Measurements from ENCODE around the gene RASGEF1C. TPM values are rescaled to one million over a fixed set of nuclear protein-coding genes. Genes with fewer than 3 reads are reported as not detected.

RASGEF1C gene
- total RNA-seq, 1 donor from 2014 or later: 0.13 TPM

DNA sequence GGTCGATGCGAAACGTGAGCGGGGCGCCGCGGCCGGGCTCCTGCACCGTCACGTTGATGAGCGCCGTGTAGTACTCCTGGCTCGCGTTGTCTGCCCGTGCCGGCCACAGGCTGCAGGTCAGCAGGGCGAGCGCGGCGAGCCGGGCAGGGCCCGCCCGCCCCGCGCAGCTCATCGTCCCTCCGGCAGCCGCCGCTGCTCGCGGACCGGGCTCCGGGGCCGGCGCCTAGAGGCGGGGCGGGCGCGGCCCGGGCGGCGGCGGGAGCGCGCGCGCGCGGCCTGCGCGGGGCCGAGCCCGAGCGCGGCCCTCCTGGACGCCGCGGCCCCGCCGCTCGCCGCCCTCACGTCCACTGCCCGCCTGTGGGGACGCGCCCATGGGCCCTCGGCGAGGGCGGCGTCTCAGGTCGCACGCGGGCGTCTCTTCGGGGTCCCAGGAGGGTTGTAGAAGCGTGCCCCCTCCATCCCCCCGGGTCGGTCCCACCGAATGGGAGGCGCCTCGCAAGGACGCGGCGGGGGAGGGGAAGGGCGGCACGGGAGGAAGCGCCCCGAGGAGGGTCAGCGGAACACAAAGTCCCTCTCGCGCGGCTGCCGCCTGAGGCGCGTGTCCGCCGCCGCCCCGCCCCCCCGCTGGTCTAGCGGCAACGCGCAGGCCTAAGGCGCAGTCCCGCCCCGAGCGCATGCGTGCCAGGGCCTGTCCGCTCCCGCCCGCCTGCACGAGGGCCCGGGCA, 137.3 kb downstream of the RASGEF1C start, which contains the start of gene RNF130:
Gene RNF130 (minus strand): TSS at position 229 of the 725 bp plus-strand sequence. CDS start 57 bp downstream, at position 172.
- TF ChIP-seq, protein P1, sequence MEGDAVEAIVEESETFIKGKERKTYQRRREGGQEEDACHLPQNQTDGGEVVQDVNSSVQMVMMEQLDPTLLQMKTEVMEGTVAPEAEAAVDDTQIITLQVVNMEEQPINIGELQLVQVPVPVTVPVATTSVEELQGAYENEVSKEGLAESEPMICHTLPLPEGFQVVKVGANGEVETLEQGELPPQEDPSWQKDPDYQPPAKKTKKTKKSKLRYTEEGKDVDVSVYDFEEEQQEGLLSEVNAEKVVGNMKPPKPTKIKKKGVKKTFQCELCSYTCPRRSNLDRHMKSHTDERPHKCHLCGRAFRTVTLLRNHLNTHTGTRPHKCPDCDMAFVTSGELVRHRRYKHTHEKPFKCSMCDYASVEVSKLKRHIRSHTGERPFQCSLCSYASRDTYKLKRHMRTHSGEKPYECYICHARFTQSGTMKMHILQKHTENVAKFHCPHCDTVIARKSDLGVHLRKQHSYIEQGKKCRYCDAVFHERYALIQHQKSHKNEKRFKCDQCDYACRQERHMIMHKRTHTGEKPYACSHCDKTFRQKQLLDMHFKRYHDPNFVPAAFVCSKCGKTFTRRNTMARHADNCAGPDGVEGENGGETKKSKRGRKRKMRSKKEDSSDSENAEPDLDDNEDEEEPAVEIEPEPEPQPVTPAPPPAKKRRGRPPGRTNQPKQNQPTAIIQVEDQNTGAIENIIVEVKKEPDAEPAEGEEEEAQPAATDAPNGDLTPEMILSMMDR (IDR thresholded peaks at IDR 0.05; ENCODE audit: insufficient read depth, low read length, poor library complexity, severe bottlenecking): no peak
- H3K4me3 ChIP-seq (ENCODE audit: low read depth, low read length): peak within 1 kb of the TSS; percentile 73

DNA sequence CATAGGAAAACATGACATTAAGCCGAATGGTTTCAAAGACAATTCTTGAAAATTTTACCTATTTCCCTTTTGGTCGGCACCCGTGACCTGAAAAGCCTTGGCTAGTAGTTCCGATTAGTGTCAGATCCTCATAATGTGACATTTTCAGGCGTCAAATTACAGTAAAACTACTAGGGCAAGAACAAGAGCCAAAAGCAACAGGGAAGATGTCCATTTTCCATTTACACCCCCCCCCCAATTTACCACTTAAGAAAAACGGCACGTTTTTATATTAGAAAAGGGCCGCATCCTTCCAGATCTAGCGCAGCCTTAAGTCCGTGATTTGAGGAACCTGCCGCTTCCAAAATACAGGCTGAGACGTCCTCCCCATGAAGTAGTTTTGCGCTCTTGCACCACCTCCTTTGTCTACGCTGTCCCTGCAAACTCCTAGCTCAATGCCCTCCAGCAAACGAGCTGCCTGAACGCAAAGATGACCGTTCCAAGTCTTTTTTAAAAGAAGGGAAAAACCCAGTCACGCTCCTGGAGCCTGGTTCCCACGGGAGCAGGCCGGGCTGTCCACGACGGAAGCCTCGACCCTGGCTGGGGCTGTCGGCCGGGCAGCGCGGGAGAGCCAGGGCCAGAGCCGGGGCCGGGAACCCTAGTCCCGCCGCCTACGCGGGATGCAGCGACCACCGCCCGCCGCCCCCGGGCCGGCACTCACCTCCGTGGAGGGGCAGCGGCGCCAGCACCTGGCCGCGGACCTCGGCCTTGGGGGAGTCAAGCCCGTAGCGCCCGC, 138.1 kb downstream of the RASGEF1C start:
- Histone ChIP-seq H3K27me3 (ENCODE audit: control insufficient read depth, insufficient read depth, low read length) (peaks cover 4% of the 10 kb centered on the region), H3K4me3 (ENCODE audit: low read depth, low read length) (peak overlapping the region; percentile 73), H3K36me3 (ENCODE audit: control insufficient read depth, insufficient read depth, low read length) (no peaks in the 10 kb centered on the region)
- DNase-seq (ENCODE audit: low read depth): no peak
- TF ChIP-seq, protein P1 (IDR thresholded peaks at IDR 0.05; ENCODE audit: insufficient read depth, low read length, poor library complexity, severe bottlenecking): no peak

More for the DNA sequence above, 137.3 kb downstream of the RASGEF1C start, which contains the start of gene RNF130:
- Histone ChIP-seq H3K36me3 (ENCODE audit: control insufficient read depth, insufficient read depth, low read length) (no peaks in the 10 kb centered on the region), H3K27me3 (ENCODE audit: control insufficient read depth, insufficient read depth, low read length) (peaks cover 4% of the 10 kb centered on the region)
- DNase-seq (ENCODE audit: low read depth): peak; percentile 41

DNA sequence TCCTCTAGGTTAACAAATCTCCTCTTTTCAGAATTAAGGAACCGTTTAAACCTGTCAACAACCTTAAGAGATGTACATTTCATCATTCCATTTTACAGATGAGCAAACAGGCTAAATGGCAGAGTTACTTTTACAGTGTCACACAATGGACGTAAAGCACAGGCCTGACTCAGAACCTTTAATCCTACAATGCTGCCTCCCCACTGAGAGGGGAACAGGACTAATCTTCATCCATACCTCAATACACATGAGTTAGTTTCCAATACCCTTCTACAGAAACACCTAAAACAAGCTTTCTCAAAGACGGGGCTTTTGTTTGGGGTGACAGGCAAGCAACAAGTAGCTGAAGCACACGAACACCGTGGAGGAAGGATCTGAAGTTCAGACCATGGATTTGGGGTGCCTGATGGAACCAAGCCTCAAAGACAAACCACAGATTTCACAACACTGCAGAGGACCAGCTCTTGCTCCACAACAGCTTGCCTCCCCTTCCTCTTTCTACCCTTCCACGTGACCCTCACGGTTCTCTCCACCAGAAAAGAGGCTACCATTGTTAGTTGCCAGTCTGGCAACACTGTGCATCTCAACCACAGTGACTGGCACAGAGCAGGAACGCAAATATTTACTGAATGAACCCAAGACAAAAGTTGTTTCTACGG, 139.3 kb downstream of the RASGEF1C start:
- Histone ChIP-seq H3K36me3 (ENCODE audit: control insufficient read depth, insufficient read depth, low read length) (no peaks in the 10 kb centered on the region), H3K27me3 (ENCODE audit: control insufficient read depth, insufficient read depth, low read length) (peaks cover 4% of the 10 kb centered on the region), H3K4me3 (ENCODE audit: low read depth, low read length) (no peak overlapping the region)
- TF ChIP-seq, protein P1 (IDR thresholded peaks at IDR 0.05; ENCODE audit: insufficient read depth, low read length, poor library complexity, severe bottlenecking): no peak
- no peak for DNase-seq (ENCODE audit: low read depth)

DNA sequence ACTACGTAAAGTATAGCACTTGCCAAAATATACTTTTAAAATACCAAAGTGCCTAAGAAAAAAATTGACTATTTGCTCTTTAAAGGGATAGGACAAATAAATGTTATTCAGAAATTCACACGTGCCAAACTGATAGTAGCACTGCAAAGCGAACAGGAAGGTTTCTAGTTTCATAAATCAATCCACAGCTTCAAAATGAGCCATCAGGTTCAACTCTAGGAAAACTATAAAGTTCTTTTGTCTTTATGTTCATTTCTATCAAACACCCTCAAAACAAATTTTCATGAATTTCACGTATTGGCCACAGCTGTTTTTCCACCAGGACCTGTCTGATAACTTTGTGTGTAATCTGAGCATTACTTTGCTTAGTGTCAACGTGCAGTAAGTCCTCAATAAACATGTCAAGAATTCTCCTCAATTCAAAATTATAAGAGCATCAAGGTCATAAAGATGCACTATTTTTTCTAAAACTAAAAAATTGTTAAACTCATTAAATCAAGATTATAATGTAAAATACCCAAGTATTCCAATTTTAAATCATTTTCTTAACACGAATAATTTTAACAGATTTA, 140.4 kb downstream of the RASGEF1C start:
- no peaks in the 10 kb centered on the region for H3K36me3 ChIP-seq (ENCODE audit: control insufficient read depth, insufficient read depth, low read length)
- no peak overlapping the region for H3K4me3 ChIP-seq (ENCODE audit: low read depth, low read length)
- DNase-seq (ENCODE audit: low read depth): no peak
- TF ChIP-seq, protein P1 (IDR thresholded peaks at IDR 0.05; ENCODE audit: insufficient read depth, low read length, poor library complexity, severe bottlenecking): no peak
- peaks cover 4% of the 10 kb centered on the region for H3K27me3 ChIP-seq (ENCODE audit: control insufficient read depth, insufficient read depth, low read length)

DNA sequence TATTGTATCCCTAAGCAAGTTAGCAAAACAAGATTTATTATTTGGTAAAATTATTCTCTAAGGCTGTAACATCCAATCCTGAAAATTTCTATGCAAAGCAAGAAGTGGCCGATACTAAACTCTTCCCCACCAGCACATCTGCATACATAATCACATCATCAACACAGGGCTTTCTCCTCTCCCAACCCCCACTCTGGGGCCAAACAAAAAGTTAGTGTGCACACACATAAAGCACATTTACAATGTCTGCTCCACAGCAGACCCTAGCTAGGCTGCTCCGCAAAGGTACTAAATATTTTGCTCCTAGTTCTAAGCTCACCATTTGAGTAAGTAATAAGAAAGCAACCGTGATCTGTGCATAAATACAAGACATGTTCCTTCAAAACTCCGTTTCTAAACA, 141.0 kb downstream of the RASGEF1C start:
- H3K36me3 ChIP-seq (ENCODE audit: control insufficient read depth, insufficient read depth, low read length): no peaks in the 10 kb centered on the region
- TF ChIP-seq, protein P1 (IDR thresholded peaks at IDR 0.05; ENCODE audit: insufficient read depth, low read length, poor library complexity, severe bottlenecking): no peak
- no peak overlapping the region for H3K4me3 ChIP-seq (ENCODE audit: low read depth, low read length)
- DNase-seq (ENCODE audit: low read depth): no peak
- H3K27me3 ChIP-seq (ENCODE audit: control insufficient read depth, insufficient read depth, low read length): peaks cover 4% of the 10 kb centered on the region

All from kidney epithelial cell (primary cell).